Measurements from ENCODE around the gene ZNF212. TPM values are rescaled to one million over a fixed set of nuclear protein-coding genes. Genes with fewer than 3 reads are reported as not detected.

The ZNF212 gene
- total and polyA plus RNA-seq, 2 donors (not counting 1 experiment from before 2014, with no cell fraction given) = 4.2 to 4.8 TPM

DNA sequence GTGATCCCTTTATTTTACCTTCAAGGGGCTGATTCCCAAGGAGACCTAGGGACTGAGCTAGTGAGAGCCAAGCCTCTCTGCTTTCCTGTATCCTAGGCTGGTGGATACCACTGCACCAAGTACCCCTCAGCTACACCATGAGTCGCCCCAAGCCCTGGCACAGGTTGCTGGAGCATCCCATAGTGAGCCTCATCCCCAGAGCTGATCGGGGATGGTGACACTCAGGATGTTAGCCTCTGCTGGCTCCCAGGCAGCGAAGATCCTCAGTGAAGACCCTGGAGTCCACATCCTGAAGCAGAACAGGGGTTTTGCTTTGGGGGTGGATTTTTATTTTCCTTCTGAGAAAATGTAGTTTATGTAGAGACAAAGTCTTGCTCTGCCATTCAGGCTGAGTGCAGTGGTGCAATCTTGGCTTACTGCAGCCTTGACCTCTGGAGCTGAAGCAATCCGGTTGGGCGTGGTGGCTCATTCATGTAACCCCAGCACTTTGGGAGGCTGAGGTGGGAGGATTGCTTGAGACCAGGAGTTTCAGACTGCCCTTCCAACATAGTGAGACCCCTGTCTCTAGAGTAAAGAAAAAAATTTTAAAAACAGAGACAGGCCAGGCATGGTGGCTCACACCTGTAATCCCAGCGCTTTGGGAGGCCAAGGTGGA lies 12.5 kb upstream of the ZNF212 start:
- H3K9ac ChIP-seq (ENCODE audit: insufficient read depth, low read length) = no peak overlapping the region
- H3K27me3 ChIP-seq (ENCODE audit: control insufficient read depth, insufficient read depth, low read length) = no peaks in the 10 kb centered on the region
- H3K36me3 ChIP-seq (ENCODE audit: control insufficient read depth, insufficient read depth, low read length) = peaks cover 11% of the 10 kb centered on the region
- no peak overlapping the region for H3K4me3 ChIP-seq (replicated peaks in 1 of 4; ENCODE audit: control extremely low read depth in 1 of 4, insufficient read depth in 1 of 4, low read depth in 3 of 4, low read length in 4 of 4)
- H3K4me2 ChIP-seq (ENCODE audit: extremely low read depth, insufficient read depth, low read length) = no peak overlapping the region
- no peak overlapping the region for H2AFZ ChIP-seq (ENCODE audit: low read length)
- no peaks in the 10 kb centered on the region for H4K20me1 ChIP-seq (ENCODE audit: control insufficient read depth, extremely low read depth, insufficient read depth, low read length)
- DNase-seq (ENCODE audit: low read depth in 2 of 2) = peak in 1 of 2 donors; percentile 25
- TF ChIP-seq EZH2 (IDR thresholded peaks at IDR 0.05; ENCODE audit: low read length, missing control alignments) = no peak
- TF ChIP-seq, protein P1, sequence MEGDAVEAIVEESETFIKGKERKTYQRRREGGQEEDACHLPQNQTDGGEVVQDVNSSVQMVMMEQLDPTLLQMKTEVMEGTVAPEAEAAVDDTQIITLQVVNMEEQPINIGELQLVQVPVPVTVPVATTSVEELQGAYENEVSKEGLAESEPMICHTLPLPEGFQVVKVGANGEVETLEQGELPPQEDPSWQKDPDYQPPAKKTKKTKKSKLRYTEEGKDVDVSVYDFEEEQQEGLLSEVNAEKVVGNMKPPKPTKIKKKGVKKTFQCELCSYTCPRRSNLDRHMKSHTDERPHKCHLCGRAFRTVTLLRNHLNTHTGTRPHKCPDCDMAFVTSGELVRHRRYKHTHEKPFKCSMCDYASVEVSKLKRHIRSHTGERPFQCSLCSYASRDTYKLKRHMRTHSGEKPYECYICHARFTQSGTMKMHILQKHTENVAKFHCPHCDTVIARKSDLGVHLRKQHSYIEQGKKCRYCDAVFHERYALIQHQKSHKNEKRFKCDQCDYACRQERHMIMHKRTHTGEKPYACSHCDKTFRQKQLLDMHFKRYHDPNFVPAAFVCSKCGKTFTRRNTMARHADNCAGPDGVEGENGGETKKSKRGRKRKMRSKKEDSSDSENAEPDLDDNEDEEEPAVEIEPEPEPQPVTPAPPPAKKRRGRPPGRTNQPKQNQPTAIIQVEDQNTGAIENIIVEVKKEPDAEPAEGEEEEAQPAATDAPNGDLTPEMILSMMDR (conservative IDR thresholded peaks at IDR 0.05 in 1 of 2, IDR thresholded peaks at IDR 0.05 in 1 of 2; ENCODE audit: low read depth in 1 of 2, low read length in 2 of 2) = no peak
- H3K27ac ChIP-seq (ENCODE audit: insufficient read depth, low read length) = no peak overlapping the region
- H3K4me1 ChIP-seq (ENCODE audit: control insufficient read depth, extremely low read depth, insufficient read depth, low read length) = no peaks in the 10 kb centered on the region
- H3K9me3 ChIP-seq (ENCODE audit: control insufficient read depth, insufficient read depth, low read depth, low read length) = no peaks in the 10 kb centered on the region
- H3K79me2 ChIP-seq (ENCODE audit: control insufficient read depth, insufficient read depth, low read length) = no peaks in the 10 kb centered on the region

DNA sequence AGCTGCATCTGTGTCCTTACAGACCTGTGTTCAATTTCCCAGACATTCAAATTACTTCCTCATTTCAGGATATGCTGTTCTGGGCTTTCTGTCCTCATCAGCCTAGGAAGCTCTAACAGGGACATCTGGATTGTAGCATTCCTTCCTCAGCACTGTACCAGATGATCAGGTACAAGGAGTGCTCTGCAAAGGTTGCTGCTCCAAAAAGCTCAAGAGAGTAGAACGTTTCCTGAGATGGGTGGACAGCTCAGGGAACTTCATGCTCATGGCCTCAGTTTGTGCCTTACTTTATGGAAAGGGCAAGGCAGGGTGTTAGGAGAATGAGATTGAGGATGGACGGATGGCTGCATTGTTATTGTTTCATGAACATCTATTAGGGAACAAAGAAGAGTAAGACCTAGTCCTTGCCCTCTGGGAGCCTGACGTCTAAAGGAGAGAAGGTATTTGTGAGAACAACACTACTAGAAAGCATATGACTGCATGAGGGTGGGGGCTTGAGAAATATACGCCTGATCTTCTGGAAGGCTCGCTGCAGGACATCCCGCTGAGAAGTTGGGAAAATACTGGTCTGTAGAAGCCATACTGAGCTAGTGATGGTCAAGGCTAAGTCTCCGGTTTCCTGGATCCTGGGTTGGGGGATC lies 10.5 kb upstream of the ZNF212 start:
- H3K4me3 ChIP-seq (replicated peaks in 1 of 4; ENCODE audit: control extremely low read depth in 1 of 4, insufficient read depth in 1 of 4, low read depth in 3 of 4, low read length in 4 of 4) = no peak overlapping the region
- no peaks in the 10 kb centered on the region for H4K20me1 ChIP-seq (ENCODE audit: control insufficient read depth, extremely low read depth, insufficient read depth, low read length)
- H3K79me2 ChIP-seq (ENCODE audit: control insufficient read depth, insufficient read depth, low read length) = no peaks in the 10 kb centered on the region
- H3K9me3 ChIP-seq (ENCODE audit: control insufficient read depth, insufficient read depth, low read depth, low read length) = no peaks in the 10 kb centered on the region
- H2AFZ ChIP-seq (ENCODE audit: low read length) = no peak overlapping the region
- no peak overlapping the region for H3K9ac ChIP-seq (ENCODE audit: insufficient read depth, low read length)
- H3K27me3 ChIP-seq (ENCODE audit: control insufficient read depth, insufficient read depth, low read length) = no peaks in the 10 kb centered on the region
- H3K4me2 ChIP-seq (ENCODE audit: extremely low read depth, insufficient read depth, low read length) = no peak overlapping the region
- TF ChIP-seq, protein P1 (conservative IDR thresholded peaks at IDR 0.05 in 1 of 2, IDR thresholded peaks at IDR 0.05 in 1 of 2; ENCODE audit: low read depth in 1 of 2, low read length in 2 of 2) = no peak
- TF ChIP-seq EZH2 (IDR thresholded peaks at IDR 0.05; ENCODE audit: low read length, missing control alignments) = no peak
- no peak overlapping the region for H3K27ac ChIP-seq (ENCODE audit: insufficient read depth, low read length)
- peaks cover 11% of the 10 kb centered on the region for H3K36me3 ChIP-seq (ENCODE audit: control insufficient read depth, insufficient read depth, low read length)
- peaks cover 3% of the 10 kb centered on the region for H3K4me1 ChIP-seq (ENCODE audit: control insufficient read depth, extremely low read depth, insufficient read depth, low read length)
- DNase-seq (ENCODE audit: low read depth in 2 of 2) = no peak

DNA sequence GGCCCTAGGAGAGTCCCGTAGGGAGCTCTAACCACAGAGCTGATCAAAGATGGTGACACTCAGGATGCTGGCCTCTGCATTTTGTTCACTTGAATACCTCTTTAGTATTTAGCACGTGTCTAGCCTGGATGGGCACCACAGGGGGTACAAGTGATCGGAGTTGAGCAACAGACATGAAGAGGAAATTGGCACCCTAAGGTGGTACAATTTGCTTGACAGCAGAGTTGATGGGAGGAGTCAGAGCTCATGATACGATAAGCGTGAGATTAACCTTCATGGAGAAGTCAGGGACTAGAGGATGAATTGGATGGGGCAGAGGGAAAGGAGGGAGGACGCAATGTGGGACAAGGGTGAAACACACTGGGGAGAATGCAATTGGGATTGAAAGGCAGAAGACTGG lies 9.9 kb upstream of the ZNF212 start:
- no peak for DNase-seq (ENCODE audit: low read depth in 2 of 2)
- H3K9ac ChIP-seq (ENCODE audit: insufficient read depth, low read length) = no peak overlapping the region
- H2AFZ ChIP-seq (ENCODE audit: low read length) = no peak overlapping the region
- H3K79me2 ChIP-seq (ENCODE audit: control insufficient read depth, insufficient read depth, low read length) = no peaks in the 10 kb centered on the region
- no peak overlapping the region for H3K4me2 ChIP-seq (ENCODE audit: extremely low read depth, insufficient read depth, low read length)
- H3K9me3 ChIP-seq (ENCODE audit: control insufficient read depth, insufficient read depth, low read depth, low read length) = no peaks in the 10 kb centered on the region
- TF ChIP-seq, protein P1 (conservative IDR thresholded peaks at IDR 0.05 in 1 of 2, IDR thresholded peaks at IDR 0.05 in 1 of 2; ENCODE audit: low read depth in 1 of 2, low read length in 2 of 2) = no peak
- TF ChIP-seq EZH2 (IDR thresholded peaks at IDR 0.05; ENCODE audit: low read length, missing control alignments) = no peak
- H3K27ac ChIP-seq (ENCODE audit: insufficient read depth, low read length) = no peak overlapping the region
- no peak overlapping the region for H3K4me3 ChIP-seq (replicated peaks in 1 of 4; ENCODE audit: control extremely low read depth in 1 of 4, insufficient read depth in 1 of 4, low read depth in 3 of 4, low read length in 4 of 4)
- H3K27me3 ChIP-seq (ENCODE audit: control insufficient read depth, insufficient read depth, low read length) = no peaks in the 10 kb centered on the region
- no peaks in the 10 kb centered on the region for H4K20me1 ChIP-seq (ENCODE audit: control insufficient read depth, extremely low read depth, insufficient read depth, low read length)
- H3K4me1 ChIP-seq (ENCODE audit: control insufficient read depth, extremely low read depth, insufficient read depth, low read length) = peaks cover 3% of the 10 kb centered on the region
- peaks cover 6% of the 10 kb centered on the region for H3K36me3 ChIP-seq (ENCODE audit: control insufficient read depth, insufficient read depth, low read length)

All from fibroblast of lung (primary cell).